GM19324 (cell line): Measurements from ENCODE around the gene PLSCR3.
"Not testable (repeated sequence)": the region's sequence is repeated elsewhere in the genome, so short reads cannot be mapped to it uniquely, and the experiment has no call there.

Source experiments
- ATAC-seq: cut with Tn5 transposase; IDR thresholded peaks from one replicate; pipeline ENCODE4 v1.9.1; 2021; ENCODE audit warnings: mild to moderate bottlenecking, moderate library complexity; ENCODE audit not compliant: unreplicated experiment, low FRiP score

The PLSCR3 gene

GRCh38 chr17:7382901-7383300 lies 11.4 kb downstream of the PLSCR3 start:
- no peak for ATAC-seq

- ATAC-seq = no peak
Observed at GRCh38 chr17:7380855-7381683, 13.3 kb downstream of the PLSCR3 start, which contains the start of gene TNK1. Gene TNK1, plus strand, starts transcription at chr17:7381089. Its CDS starts 1,838 bp downstream, at chr17:7382927.

GRCh38 chr17:7380321-7380720 lies 14.0 kb downstream of the PLSCR3 start:
- no peak for ATAC-seq

GRCh38 chr17:7379134-7379533 lies 15.2 kb downstream of the PLSCR3 start:
- ATAC-seq = no peak

- no peak for ATAC-seq
Observed at GRCh38 chr17:7374353-7374752, 20.0 kb downstream of the PLSCR3 start.

GRCh38 chr17:7370853-7371252 lies 23.5 kb downstream of the PLSCR3 start:
- ATAC-seq = no peak

- no peak for ATAC-seq
Observed at GRCh38 chr17:7369825-7370224, 24.5 kb downstream of the PLSCR3 start.

- ATAC-seq = not testable (repeated sequence)
Observed at GRCh38 chr17:7368599-7368994, 25.7 kb downstream of the PLSCR3 start.

- no peak for ATAC-seq
Observed at GRCh38 chr17:7367918-7368598, 26.3 kb downstream of the PLSCR3 start.

GRCh38 chr17:7367083-7367482 lies 27.2 kb downstream of the PLSCR3 start:
- no peak for ATAC-seq

GRCh38 chr17:7365963-7366362 lies 28.4 kb downstream of the PLSCR3 start:
- not testable (repeated sequence) for ATAC-seq

GRCh38 chr17:7363311-7363710 lies 31.0 kb downstream of the PLSCR3 start:
- no peak for ATAC-seq

GRCh38 chr17:7361906-7362305 lies 32.4 kb downstream of the PLSCR3 start:
- no peak for ATAC-seq

- no peak for ATAC-seq
Observed at GRCh38 chr17:7357381-7357780, 36.9 kb downstream of the PLSCR3 start.

- ATAC-seq = no peak
Observed at GRCh38 chr17:7356756-7357155, 37.6 kb downstream of the PLSCR3 start.

GRCh38 chr17:7356072-7356549 lies 38.2 kb downstream of the PLSCR3 start:
- no peak for ATAC-seq

GRCh38 chr17:7355573-7355972 lies 38.8 kb downstream of the PLSCR3 start:
- no peak for ATAC-seq

- no peak for ATAC-seq
Observed at GRCh38 chr17:7355053-7355452, 39.3 kb downstream of the PLSCR3 start, which contains the start of gene TMEM95. Gene TMEM95, plus strand, starts transcription at chr17:7355156. Its CDS starts 49 bp downstream, at chr17:7355205.

- no peak for ATAC-seq
Observed at GRCh38 chr17:7354262-7354843, 40.0 kb downstream of the PLSCR3 start.

- ATAC-seq = no peak
Observed at GRCh38 chr17:7352910-7353635, 41.3 kb downstream of the PLSCR3 start.

- ATAC-seq = no peak
Observed at GRCh38 chr17:7352503-7352889, 41.8 kb downstream of the PLSCR3 start.
